Measurements from ENCODE around the gene CREBRF.
"Not testable (repeated sequence)": the region's sequence is repeated elsewhere in the genome, so short reads cannot be mapped to it uniquely, and the experiment has no call there.

GRCh38 chr5:173047096-173047837 is 8.9 kb upstream of the CREBRF start:
- not testable (repeated sequence) for TF ChIP-seq CTCF (IDR thresholded peaks at IDR 0.05; ENCODE audit: poor library complexity); EZH2 (IDR thresholded peaks at IDR 0.05; ENCODE audit: borderline replicate concordance)
